HG02610 (cell line): Measurements from ENCODE around the gene CALR.
A peak's percentile ranks its signal among the peaks of the same experiment; 100 is the strongest.
"Not testable (repeated sequence)": the region's sequence is repeated elsewhere in the genome, so short reads cannot be mapped to it uniquely, and the experiment has no call there.

Experiments used
- ATAC-seq: cut with Tn5 transposase; IDR thresholded peaks from one replicate; pipeline ENCODE4 v1.9.1; 2021; ENCODE audit warnings: mild to moderate bottlenecking, moderate library complexity; ENCODE audit not compliant: unreplicated experiment

CALR gene

GRCh38 chr19:12933287-12934072 is 4.9 kb upstream of the CALR start, which contains the start of gene FARSA:
Gene FARSA (minus strand): TSS chr19:12933711. CDS start chr19:12933696, 15 bp downstream.
- ATAC-seq = peak; percentile 51

- no peak for ATAC-seq
Measured at GRCh38 chr19:12935071-12935470, 3.3 kb upstream of the CALR start.

GRCh38 chr19:12936582-12936981 is 1.8 kb upstream of the CALR start:
- no peak for ATAC-seq

DNA sequence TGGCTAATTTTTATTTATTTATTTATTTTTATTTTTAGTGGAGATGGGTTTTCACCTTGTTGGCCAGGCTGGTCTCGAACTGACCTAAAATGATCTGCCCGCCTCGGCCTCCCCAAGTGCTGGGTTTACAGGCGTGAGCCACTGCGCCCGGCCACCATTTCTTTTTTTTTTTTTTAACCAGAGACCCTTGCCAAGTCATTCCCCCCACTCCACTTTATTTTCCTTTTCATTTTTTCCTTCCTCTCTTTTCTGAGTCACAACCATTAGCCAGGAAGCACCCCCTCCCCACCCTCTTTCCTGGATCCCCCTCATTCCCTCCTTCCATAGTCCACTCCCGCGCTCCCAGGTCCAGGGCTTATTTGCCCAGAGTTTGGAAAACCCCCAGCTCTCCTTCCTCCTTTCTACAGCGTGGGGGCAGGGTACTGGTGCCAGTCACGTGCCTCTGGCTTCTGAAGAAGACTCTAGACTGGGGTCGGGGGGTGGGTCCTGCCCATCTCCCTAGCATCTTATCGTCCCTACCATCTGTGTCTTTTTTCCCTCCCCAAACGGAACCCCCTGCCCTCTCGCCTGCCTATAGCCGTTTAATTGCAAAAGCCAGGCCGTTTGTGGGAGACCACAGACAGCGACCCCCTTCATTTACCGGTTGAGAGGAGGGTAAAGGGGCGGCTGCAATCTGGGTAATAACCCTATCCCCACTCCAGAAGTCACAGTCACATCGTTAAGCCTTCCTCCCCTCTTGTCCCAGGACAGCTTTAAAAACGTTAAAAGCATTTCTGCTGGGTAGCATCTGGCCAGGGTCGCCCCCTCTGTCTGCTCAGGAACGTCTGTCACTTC is 1.1 kb upstream of the CALR start:
- no peak for ATAC-seq

DNA sequence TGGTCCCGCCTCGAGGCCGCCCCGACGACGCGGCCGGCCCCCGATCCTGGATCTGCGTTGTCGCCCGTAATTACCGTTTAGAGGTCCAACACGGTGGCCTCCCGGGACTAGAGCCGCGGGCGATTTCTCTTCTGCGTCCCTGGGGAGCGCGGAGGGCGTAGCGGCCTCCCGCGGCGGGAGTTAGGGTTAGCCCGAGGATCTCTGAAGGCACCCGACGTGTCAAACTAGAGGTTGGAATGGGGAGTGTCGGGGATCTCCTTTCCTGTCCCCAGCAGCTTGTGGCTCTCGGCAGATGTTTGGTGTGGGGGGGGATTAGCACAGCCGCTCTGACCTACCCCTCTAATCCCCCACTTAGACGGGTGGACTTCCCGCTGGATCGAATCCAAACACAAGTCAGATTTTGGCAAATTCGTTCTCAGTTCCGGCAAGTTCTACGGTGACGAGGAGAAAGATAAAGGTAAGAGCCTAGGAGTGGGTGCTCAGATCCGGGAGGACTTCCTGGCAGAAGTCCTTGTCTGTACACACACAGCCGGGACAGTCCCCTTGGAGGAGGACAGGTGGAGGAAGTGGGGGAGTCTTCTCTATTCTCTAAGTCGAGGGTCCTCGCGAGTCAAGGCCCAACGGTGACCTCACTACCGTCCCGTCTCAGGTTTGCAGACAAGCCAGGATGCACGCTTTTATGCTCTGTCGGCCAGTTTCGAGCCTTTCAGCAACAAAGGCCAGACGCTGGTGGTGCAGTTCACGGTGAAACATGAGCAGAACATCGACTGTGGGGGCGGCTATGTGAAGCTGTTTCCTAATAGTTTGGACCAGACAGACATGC is 581 bp downstream of the CALR start:
- ATAC-seq = no peak

- ATAC-seq = no peak
Measured at GRCh38 chr19:12939975-12940423, 1.6 kb downstream of the CALR start.

- ATAC-seq = no peak
Measured at GRCh38 chr19:12940897-12941296, 2.5 kb downstream of the CALR start.

- ATAC-seq = no peak
Measured at GRCh38 chr19:12943437-12944044, 5.1 kb downstream of the CALR start.

DNA sequence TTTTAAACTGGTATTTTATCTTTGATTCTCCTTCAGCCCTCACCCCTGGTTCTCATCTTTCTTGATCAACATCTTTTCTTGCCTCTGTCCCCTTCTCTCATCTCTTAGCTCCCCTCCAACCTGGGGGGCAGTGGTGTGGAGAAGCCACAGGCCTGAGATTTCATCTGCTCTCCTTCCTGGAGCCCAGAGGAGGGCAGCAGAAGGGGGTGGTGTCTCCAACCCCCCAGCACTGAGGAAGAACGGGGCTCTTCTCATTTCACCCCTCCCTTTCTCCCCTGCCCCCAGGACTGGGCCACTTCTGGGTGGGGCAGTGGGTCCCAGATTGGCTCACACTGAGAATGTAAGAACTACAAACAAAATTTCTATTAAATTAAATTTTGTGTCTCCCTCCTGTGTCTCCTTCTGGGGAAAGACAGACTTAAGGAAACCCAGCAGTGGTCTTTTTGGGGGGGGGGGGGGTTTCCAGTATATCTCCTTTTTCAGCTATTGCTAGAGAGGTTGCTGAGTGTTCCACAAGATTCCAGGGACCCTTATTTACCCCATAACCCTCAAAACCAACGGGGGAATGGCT is 5.8 kb downstream of the CALR start:
- no peak for ATAC-seq

- peak; percentile 76 for ATAC-seq
Measured at GRCh38 chr19:12945479-12946091, 7.2 kb downstream of the CALR start, which contains the start of gene RAD23A. Gene RAD23A (plus strand): TSS chr19:12945862. CDS start chr19:12945949, 87 bp downstream.

GRCh38 chr19:12946092-12946721 is 7.8 kb downstream of the CALR start:
- ATAC-seq = peak; percentile 34

GRCh38 chr19:12946731-12947496 is 8.5 kb downstream of the CALR start:
- no peak for ATAC-seq

- ATAC-seq = no peak
Measured at GRCh38 chr19:12947702-12948611, 9.5 kb downstream of the CALR start.

GRCh38 chr19:12948612-12949362 is 10.4 kb downstream of the CALR start:
- no peak for ATAC-seq

DNA sequence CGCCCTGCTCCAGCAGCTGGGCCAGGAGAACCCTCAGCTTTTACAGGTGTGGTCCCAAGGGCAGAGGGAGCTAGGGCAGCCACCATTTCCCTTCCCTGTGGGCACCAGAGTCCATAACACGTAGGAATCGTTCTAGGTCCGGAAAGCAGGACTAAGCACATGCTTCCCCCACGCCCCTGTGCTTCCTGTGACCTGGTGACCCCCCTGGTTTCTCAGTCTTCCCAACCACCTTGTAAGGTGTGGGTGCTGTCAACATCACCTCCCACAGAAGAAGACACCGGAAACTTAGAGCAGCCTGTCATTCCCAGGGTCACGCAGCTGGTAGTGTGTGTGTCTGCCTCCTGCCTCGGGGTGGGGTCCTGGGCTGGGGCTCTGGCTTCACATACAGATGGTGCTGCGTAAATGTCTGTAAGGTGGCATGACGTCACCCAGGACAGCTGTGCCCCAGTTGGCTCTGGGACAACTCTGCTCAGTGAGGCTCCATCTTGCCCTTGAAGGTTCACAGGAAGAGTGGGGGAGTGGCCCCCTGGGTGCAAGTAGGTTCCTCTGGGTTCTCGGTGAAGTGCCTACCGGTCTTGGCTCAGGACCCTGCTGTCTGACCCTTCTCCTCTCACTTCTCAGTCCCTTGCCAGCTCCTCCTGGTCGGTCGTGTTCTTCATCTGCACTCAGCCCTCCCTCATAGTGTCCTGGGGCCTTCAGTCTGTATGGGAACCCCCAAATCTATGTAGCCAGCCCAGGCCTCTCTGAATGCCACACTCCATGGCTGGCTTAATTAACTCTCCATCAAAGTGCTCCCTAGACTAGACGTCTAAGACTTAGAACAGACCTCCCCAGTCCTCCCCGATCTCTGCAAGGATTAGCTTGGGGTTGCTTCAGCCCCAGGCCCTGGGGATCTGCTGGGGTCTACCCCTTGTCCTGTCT is 11.2 kb downstream of the CALR start:
- no peak for ATAC-seq

DNA sequence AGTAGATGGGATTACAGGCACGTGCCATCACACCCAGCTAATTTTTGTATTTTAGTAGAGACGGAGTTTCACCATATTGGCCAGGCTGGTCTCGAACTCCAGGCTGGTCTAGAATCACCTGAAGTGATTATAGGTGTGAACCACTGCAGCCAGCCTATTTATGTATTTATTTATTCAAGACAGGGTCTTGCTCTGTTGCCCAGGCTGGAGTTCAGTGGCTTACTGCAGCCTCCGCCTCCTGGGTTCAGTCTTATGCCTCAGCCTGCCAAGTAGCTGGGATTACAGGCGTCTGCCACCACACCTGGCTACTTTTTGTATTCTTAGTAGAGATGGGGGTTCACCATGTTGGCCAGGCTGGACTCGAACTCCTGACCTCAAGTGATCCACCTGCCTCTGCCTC is 13.6 kb downstream of the CALR start:
- not testable (repeated sequence) for ATAC-seq
